ENCODE results near the gene TSPAN17.

Gene TSPAN17

DNA sequence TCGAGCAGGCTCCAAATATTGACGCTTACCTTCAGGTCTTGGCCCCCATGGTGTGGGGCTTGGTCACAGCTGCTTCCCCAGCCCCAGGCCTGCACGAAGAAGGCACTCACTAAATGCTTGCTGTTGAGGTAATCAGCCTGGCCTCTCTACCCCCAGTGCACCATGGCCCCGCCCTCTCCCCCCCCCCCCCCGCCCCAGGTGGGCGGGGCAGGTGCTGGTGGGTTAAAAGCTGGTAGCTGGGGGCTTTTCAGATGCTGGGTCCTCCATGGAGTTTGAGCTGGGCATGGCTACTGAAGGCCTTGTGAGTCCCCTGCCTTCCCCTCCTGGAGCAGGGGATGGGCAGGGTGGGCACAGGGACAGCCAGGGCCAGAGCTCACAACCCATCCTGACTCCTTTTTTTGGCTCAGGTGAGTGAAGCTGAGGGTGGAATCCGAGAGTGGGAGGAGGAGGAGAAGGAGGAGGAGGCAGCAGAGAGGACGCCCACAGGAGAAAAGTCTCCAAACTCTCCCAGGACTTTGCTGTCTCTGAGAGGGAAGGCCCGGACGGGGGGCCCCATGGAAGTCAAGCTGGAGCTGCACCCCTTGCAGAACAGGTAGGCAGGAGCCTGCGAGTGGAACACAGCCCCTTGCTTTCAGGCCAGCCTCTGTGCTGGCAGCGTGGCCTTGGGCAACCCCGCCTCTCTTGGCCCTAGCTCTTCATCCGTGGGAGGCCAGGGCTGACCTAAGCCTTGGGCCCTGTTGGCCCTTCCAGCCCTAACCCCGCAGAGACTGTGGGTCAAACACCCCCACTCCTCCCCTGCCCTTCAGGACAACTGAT, 4.4 kb upstream of the TSPAN17 start:
- DNase-seq, result no peak

DNA sequence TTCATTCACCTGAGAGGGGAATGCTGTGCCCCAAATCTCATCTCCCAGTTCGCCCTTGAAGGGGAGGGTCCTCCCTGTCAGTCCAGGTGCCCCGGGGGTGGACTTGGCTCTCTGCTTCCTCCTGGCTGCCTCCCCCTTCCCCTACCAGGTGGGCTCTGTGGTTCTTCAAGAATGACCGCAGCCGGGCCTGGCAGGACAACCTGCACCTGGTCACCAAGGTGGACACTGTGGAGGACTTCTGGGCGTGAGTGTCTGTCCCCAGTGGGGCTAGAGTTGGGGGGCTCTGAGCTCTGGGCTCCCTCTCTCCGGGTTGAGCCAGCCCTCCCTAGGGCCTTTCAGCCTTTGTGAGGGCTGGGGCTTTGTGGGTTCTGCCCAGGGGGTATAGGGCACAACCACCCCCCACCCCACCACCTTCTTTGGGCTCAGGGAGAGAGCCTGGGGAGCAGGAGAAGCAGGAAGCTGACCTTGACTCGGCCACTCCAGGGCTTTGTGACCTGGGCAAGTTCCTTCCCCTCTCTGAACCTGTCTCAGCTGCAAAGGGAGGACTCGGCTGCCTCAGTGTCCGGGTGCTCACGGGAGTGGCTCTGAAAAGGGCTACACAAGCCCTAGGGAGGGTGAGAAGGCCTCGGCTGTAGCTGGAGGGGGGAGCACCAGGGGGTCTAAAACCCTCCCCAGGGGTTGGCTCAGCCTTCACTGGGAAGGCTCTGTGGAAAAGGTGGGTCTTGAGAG, 3.6 kb upstream of the TSPAN17 start:
- no peak for DNase-seq

DNA sequence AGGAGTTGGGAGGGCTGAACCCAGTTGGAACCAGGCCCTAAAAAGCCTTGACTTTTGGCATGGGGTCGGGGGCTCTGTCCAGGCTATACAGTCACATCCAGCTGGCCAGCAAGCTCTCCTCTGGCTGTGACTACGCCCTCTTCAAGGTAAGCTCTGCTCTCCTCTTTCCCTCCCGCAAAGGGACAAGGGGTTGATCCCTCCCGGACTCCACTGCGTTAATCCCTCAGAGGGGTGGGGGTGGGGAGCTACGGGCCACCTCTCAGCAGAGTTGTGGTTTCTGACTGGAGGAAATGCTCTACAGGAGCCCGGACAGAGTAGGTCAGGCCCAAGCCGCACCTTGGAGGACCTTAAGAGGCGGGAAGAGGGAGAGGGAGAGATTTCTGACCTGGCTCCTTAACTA, 3.0 kb upstream of the TSPAN17 start:
- no peak for DNase-seq

DNA sequence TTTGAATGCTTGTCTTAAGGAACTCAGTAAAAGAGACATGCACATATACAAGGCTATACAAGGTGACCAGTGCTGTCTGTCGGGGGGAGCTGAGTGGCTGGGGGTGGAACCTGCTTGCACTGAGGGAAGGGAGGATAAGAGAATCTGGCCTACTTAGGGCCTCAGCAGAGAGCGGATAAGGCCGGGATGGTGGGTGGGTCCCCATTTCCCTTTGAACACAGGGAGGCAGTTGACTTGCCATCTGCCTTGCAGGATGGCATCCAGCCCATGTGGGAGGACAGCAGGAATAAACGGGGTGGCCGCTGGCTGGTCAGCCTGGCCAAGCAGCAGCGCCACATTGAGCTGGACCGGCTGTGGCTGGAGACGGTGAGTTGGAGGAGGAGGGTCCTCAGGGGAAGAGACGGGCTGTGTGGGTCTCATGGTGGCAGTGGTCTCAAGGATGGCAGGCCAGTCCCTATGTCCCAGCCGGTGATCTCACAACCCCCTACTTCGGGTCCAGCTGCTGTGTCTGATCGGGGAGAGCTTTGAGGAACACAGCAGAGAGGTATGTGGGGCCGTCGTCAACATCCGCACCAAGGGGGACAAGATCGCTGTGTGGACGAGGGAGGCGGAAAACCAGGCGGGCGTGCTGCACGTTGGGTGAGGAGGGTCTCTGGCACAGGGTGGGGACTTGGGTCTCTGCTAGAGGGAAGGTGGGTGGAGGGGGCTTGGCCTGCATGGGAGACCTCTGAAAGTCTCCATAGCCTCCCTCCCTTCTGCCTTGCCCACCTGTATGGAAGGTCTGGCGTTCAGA, 2.2 kb upstream of the TSPAN17 start:
- DNase-seq, result no peak

DNA sequence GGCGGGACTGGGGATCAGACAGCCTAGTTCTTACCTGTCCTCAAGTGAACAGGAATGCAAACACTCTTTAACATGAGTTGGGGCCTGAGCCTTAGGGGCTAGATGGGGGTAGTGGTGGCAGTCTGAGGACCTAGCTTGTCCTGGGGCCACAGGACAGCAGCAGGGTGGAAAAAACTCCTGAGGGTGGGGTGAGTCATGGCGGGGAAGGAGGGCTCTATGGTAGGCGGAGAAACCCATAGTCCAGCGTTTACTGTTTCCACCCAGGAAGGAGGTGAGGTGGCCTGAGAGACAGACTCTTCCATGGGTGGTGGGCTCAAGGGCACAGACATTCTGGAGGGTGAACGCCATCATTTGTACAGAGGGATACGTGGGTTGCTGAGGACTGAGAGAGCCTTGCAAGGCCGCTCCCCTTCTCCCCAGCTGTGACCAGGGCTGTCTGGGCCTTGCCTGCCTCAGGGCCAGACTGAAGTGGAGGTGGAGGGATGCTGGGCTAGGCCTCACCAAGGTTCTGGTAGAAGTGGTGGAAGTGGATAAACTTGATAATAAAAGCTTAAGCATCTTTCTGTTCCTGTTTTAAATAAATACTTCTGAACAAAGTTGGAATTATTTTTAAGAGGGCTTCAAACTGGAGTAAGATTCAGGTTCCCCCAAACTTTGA, 1.1 kb upstream of the TSPAN17 start:
- DNase-seq, result no peak

DNA sequence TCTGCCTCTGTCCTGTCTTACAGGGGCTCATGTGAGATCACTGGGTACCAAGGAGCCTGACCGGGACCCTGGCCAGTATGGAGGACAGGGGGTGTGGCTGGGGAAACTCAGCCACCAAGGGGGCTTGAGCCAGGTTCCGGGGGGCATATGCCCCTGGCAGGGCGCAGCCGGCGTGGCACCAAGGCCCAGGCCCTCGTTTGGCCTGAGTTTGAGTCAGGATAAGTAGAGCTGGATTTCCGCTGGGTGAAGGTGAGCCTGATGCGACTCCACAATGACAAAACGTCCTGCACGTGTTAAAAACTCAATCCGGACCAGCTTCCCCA, 616 bp upstream of the TSPAN17 start:
- no peak for DNase-seq

DNA sequence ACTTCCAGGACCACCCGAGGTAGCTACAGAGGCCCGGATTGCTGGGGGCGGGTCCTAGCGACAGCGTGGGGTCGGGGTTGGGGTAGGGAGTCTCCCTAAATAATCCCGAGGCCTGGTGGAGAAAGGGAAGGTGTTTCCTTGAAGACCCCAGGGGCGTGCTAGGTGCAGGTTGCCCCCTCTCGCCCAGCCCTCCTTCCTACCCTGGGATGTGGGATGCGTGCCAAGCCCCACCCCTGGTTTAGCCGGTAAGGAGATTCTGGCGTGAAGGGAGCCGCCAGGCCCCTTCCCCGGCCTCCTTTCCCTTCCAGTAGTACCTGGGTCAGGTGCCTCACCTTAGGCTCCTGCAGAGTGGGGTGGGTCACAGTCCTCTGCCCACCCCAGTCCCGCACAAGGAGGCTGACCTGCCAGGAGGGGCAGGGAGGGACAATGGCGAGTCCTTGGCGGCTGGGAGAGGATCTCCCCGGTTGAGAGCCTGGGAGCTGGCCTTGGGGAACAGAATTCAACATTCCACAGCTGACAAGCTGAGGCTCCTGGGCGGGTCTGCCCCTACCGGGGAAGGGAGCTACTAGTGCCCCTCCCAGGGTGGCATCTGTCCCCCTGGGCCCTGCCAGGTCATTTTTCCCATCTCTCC, 674 bp downstream of the TSPAN17 start:
- no peak for DNase-seq

DNA sequence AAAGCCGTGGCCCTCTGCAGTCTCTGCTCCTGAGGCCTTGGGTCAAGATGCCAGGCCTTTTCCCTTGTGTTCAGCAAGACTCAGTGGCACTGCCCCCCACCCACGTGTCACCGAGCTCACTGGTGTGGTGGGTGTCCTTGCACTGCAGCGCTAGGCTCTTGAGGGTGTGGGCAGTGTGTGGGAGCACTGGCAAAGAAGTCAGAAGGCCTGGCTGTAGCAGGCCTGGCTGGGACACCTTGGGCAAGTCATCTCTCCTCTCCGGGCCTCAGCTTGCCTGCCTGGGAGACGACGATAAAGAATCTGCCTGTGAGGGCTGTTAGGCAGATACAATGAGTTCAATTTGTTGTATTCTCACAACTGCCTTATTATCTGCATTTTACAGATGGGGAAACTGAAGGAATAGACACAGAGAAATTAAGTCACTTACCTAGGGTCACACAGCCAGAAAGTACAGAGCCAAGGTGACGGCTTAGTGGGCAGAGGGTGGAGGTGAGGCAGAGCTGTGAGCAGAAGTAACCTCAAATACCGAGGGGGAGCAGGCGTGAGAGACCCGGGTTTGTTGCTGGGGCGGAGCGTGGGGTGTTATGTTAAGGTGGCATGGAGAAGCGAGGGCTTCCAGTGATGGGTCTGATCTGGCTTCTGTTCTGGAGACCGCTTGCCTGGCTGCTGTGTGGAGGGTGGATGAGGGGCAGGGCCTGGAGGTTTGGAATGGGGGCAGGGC, 1.4 kb downstream of the TSPAN17 start:
- DNase-seq, result peak in 1 of 5 experiments; percentile 55

DNA sequence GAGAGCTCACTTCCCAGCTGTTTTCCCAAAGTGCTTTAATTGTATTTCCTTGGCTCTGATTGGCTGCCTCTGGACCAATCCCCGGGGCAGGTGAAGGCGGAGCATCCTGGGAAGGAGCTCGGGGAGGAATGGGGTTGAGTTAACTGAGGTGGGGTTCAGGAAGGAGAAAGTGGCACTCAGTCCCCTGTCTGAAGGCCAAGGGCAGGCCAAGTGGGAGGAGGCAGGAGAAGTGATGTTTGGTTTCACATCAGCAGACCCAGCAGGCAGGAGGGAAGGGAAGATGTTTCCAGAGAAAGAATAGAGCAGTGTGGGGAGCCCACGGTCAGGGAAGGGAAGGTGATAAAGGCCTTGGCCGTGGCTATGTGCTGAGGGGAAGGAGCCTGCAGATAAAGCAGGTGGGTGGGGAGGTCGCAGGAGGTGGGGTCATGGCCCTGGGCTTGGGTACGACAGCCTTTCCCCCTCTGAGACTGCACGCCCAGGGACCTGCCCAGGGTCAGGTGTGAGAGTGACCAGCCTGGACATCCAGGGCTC, 3.1 kb downstream of the TSPAN17 start:
- no peak for DNase-seq

DNA sequence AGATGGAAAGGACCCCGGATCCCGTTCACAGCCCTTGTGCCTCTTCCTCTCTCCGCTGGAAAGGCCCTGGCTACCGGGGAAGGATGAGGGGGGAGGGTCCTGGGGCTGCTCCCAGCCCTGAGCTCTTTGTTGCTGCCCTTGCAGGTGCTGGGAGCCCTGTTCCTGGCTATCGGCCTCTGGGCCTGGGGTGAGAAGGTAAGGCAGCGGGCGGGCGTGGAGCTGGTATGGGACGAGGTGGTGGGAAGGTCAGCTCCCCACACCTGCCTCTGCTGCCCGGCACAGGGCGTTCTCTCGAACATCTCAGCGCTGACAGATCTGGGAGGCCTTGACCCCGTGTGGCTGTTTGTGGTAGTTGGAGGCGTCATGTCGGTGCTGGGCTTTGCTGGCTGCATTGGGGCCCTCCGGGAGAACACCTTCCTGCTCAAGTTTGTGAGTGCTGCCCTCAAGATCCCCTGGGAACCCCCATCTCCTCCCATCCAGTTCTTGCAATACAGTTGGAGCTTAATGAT, 4.2 kb downstream of the TSPAN17 start:
- no peak for DNase-seq

DNA sequence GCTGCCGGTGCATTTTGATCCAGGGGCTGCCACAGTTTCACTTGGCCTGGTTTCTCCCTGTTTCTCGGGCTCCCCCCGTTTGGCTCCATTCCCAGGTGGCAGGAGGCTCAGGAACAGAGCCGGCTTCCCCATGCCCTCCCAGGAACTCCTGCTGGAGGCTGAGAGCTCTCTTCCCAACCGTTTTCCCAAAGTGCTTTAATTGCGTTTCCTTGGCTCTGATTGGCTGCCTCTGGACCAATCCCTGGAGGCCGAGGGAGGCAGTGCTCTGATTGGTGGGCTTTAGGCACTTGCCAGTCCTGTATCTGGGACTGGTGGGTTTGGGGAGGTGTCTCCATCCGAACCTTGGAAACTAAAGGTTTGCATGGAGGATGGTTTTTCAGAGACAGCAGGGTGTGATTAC, 4.9 kb downstream of the TSPAN17 start:
- no peak for DNase-seq

DNA sequence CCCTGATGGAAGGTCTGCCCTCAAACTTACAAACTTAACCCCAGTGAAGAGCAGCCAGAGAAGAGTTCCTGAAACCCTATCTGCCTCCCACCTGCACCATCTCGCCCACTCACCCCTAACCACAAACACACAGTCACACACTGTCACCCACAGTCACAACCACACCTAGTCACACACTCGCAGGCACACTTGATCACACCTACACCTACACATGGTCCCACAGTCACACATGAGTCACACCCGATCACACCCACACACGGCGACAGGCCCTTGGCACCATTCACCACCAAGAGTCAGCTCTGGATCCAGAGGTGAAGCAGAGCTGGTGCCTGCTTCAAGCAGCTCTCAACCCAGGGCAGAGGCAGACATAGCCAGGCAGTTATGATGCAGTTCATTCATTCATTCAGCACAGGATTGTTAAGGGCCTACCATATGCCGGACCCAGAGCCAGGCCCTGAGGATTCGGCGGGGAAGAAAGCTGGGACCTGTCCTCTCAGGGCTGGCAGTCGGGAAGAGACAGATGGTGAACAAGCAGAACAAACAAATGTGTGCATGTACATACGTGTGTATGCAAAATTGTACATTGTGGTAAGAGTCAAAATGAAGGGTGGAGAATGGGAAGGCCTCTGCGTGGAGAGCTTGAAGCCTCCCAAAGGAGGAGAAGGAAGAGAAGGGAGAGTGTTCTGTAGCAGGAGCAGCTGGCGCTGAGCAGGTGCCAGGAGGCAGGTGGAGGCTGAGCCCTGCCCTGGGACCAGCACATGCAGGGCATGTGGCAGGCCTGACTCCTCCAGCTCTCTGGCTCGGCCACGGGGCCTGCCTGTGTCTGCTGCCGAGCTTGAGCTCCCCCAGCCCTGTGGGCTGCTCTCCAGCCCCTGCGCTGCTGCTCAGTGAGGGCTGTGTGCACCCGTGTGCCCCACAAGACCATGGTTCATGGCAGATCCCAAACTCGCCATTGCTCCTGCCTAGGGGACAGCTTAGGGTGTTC, 6.4 kb downstream of the TSPAN17 start:
- DNase-seq, result peak in 3 of 5 experiments; percentile 55 to 70 (median 64)

DNA sequence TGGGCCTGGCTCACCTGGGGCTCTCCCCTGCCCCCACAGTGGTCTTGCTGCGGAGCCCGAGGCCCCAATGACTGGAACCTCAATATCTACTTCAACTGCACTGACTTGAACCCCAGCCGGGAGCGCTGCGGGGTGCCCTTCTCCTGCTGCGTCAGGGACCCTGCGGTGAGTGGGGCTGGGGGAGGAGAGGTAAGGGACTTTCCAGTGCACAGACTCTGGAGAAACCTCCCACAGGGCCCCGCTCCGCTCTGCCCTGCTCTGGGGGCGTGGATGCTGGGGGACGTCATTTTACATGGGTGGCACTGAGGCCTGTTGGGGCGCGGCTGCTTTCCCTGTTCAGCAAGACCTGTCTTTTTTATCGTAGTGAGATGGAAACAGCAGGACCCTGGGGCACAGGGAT, 7.6 kb downstream of the TSPAN17 start:
- DNase-seq, result no peak

DNA sequence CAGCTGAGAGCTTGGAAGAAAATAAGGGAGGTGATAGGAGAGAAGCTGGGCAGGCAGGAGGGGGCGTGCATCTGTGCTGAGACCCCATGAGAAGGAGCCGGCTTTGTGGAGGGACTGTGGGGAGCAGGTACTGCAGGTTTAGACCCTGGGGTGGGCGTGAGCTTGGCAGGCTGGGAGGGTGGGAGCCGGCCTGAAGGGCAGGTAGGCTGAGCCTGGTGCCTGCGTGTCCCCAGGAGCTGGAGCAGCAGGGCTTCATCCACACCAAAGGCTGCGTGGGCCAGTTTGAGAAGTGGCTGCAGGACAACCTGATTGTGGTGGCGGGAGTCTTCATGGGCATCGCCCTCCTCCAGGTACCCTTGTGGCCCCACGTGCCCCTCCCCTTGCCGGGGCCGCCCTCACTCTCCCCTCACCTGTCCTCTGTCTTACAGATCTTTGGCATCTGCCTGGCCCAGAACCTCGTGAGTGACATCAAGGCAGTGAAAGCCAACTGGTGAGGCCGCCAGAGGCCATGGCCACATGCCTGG, 9.2 kb downstream of the TSPAN17 start:
- DNase-seq, result no peak

DNA sequence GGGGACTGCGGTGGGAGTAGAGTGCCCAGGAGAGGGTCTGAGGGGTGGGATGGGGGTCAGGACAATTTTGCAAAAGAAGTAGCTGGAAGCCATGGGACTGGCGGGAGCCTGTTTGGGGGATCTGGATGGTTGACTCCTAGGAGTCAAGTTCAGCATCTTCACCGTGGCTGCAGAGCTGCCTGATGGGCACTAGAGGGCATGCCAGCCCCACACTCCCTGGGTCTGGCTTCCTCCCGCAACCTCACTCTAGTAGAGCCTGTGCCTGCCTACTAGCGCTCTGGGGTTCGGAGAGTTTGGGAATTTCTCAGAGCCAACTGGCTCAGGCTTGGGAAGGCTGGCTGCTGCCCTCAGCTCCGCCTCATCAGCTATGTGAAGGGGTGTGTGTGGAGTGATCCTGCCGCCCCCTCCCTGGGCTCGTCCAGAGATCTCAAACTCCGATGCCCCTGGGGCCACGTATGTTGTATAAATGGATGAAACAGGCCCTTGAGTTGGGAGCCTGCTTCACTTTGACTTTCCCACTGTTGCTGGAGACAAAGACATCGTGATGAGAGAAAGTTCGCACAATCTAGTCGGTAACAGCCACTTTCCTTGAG, 10.8 kb downstream of the TSPAN17 start:
- DNase-seq, result peak in 4 of 5 experiments; percentile 39 to 76 (median 46)

DNA sequence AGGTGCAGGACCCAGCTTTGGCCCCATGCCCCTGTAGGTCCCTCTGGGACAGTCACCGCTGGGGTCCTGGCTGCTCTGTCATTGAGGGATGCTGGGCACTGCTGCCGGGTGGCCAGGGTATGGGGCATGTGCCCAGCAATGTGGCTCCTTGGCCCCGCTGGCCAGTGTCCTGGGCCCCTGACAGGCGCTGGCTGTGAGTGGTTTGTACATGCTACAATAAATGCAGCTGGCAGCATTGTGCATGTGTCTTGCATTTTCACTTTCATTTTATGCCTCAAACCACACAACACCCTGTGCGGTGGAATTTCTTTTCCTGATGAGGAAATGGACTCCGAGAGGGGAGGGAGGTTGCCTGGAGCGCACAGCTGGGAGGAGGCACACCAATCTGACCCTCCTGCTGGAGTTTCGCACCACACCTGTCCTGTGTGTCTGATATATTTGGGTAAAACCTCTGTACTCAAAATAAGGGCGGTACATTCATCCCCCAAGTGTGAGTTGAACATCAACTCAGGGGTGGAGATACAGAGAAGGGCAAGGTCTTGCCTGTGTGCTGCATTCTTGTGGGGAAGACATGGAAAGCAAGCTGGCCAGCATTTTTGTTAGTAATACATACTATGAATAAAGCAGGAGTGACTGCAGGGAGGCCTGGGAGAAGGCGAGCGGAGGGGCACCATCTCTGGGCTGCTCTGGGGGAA, 11.7 kb downstream of the TSPAN17 start:
- peak in 2 of 5 experiments; percentile 45 to 65 for DNase-seq

DNA sequence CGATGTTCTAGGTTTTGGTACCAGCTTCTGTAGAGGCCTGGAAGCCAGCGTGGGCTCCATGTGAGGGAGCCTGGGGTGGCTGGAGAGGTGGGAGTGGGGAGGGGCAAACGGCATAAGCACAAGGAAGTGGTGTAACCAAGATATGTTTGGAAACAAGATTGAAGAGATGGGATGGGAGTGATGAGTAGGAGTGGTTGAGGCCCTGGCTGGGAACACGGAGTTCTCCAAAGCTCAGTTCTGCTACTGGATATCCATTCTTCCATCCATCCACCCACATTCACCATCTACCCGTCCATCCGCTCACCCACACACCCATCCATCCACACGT, 12.2 kb downstream of the TSPAN17 start:
- DNase-seq, result no peak

DNA sequence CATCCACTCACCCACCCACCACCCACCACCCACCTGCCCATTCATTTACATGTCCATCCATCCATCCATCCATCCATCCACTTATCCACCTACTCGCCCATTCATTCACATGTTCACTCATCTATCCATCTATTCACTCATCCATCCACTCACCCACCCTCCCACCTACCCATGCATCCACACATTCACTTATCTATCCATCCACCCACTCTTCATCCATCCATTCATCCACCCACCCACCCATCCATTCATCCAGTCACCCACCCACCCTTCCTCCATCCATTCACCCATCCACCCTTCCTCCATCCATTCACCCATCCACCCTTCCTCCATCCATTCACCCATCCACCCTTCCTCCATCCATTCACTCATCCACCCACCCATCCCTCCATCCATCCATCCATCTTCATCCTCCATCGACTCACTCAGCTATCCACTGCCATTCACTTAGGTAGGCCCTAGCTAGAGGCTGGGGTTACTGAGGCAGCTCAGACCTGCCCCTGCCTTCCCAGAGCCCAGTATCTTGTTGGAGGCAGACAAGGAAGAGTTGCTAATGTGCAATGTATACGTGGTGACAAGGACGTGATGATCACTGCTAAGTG, 12.7 kb downstream of the TSPAN17 start:
- no peak for DNase-seq

DNA sequence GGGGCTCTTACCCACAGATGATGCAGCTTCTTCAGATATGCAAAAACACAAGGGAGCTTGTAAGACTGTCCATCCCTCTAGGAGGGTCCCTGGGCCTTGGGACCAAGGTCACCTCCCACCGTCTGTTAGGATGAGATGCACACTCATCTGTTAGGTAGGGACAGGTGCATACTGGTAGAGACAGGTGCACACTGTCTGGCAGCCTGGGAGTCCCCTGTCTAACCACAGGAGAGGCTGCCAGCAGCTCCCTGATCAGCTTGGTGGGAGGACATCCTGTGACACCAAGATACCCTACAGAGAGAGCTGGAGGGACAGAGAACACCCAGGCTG, 13.2 kb downstream of the TSPAN17 start:
- peak in 1 of 5 experiments; percentile 44 for DNase-seq
